DLD1 (cell line): ENCODE data around the gene ASGR1.

Experiments used
- in situ Hi-C: cut with HindIII; loops from 2 replicates; pipeline ENCODE4 v1.10.0; 2017; ENCODE audit warnings: low sequenced_read_pairs

The ASGR1 gene, protein sequence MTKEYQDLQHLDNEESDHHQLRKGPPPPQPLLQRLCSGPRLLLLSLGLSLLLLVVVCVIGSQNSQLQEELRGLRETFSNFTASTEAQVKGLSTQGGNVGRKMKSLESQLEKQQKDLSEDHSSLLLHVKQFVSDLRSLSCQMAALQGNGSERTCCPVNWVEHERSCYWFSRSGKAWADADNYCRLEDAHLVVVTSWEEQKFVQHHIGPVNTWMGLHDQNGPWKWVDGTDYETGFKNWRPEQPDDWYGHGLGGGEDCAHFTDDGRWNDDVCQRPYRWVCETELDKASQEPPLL

DNA sequence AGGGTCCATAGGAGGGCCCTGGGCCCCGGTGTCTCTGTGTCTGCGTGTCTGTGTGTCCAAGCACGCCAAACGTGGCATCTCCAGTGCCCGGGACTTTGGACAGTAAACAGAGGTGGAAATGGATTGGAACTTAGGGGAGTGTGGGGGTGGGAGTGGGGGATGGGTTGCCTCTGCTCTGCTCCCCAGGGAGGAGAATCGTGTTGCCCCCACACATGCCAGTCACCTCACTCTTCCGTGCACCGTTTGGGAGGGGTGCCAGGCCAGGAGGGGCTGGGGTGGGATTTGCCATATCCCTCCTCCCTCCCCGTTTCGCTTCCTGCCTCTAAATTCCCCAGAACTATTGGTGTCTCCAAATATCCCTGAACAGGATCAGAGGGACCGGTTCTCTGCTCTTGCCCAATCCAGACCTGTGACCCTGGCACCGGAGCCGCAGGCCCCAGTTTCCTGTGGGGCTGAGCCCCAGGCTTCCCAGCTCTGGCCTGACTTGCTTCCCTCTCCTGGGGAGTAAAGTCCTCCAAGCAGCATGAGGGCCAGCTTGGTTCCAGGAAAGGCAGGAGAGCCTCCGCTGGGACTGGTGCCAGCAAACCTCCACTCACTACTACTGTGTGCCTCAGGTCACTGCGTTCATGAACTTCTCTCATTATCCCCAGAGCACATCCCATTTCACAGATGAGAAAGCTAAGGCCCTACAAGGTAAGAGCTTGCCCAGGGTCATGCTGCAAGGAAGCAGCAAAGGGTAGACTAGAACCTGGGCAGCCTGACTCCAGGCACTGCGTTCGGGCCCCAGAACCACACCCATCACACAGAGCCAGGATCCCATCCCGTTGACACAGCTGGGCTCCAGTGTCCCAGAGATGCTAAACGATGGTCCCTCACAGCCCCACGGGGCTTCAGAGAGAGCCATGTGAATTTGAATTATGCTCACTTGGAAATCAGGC lies at the start of gene ASGR1:
TSS of gene ASGR1 (minus strand) at position 54 of the 938 bp plus-strand sequence. CDS start 807 bp downstream, outside the sequence.
- in situ Hi-C loops, result no loop called here

DNA sequence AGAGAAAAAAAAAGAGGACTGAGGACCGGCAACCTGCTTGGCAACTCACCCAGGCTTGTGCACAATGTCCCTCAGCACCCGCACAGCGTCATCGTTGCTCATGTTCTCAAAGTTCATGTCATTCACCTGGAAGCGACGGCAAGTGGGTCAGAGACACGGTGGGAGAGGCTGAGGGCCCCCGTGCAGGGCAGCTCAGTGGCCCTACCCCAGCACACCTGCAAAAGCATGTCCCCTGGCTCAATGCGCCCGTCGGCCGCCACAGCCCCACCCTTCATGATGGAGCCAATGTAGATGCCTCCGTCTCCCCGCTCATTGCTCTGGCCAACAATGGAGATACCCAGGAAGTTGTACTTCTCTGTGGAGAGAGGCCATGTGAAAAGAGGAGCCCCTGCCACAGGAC lies 49.8 kb upstream of the ASGR1 start:
- in situ Hi-C loops, result no loop called here

DNA sequence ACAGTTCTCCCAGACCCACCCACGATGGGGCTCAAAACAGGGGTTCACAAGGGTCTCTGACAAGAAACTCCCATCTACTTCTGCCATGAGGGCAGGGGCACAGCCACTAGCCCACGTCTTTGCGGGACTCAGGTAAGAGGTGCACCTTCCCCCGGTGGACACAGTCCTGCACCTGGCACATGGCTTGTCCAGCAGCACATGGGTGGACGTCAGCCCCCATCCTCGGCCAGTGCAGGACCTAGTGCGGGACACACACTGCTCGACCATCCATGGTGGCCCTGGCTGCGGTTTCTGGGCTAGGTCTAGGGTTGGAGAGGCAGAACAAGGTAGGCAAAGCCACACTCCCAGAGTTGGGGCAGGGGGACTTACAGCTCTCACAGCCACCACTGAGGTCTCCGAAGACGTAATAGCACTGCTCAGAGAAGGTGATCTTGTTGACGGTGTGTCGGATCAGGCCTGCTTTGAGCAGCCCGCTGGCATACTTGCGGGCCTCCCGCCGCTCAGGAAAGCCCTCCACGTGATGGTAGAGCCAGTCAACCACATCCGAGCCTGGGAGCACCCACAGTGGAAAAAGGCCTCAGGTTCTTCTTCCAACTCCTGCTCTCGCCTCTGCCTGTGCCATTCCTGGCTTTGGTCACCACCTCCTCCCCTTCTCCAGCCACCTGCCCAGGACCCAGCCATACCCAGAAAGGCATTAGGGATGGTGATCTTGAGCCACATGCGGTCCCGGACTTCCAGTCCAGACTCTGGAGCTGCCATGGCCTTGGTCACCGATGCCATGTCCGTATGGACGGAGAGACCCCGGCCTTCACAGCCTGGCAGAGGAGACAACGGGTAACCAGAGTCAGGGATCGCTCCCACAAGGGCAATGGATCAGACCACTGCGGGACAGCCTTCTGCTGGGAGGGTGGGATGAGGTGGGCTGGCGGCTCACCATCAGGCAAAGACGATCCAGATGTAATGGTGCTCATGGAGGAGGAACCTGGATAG lies 47.8 kb upstream of the ASGR1 start:
- in situ Hi-C loops, result no loop called here

DNA sequence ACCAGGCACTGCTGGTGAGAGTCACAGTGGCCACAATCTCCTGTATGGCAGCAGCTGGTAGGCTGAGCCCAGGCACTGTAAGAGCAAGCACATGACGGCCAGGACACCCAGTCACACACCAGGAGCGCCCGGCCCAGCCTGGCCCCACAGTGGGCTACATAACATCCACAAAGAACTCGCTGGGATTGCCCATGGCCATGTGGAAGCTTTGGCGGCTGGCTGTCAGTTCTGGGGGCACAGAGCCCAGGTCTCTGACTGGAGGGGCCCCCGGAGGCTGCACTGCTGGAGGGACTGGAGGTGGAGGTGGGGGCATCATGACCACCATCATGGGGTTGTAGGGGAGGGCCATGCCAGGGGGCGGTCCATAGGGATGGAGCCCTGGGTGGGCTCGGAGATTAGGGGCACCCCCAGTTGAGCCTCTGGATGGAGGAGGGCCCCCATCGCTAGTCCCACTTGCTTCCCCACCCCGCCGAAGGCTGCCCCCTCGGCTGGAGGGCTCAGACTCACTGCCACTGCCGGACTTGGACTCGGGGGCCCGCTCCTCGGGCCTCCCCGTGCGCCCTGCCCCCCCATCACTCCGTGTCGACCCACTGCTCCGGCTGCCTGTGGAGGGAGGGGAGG lies 46.7 kb upstream of the ASGR1 start:
- in situ Hi-C loops, result no loop called here

DNA sequence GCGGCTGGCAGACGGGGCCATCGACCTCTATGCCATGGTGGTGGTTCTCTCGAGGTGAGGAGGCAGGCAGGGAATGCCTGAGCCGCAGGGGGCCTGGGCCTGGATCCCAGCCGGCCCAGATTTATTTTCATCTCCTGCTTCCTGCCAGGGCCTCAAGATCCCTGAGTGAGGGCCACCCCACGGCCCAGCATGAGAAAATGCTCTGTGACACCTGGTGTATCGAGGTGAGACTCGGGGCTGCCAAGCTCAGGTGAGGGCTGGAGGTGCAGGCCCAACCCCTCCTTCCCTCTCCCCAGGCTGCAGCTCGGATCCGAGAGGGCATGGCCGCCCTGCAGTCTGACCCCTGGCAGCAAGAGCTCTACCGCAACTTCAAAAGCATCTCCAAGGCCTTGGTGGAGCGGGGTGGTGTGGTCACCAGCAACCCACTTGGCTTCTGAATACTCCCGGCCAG lies 45.5 kb upstream of the ASGR1 start:
- in situ Hi-C loops, result no loop called here

DNA sequence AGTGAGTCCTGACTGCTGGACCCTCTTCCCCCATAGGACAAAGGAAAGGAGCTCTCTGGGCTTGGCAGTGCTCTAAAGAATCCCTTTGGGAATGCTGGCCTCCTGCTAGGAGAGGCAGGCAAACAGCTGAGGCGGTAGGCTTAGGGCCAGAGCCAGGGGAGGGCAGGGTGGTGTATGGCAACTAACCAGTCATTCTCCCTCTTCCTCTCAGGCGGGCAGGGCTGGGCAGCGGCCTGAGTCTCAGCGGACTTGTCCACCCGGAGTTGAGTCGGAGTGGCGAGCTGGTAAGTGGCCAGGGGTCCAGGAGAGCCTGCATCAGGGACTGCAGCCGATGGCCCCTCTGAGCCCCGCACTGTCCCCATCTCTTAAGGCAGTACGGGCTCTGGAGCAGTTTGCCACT lies 44.9 kb upstream of the ASGR1 start:
- in situ Hi-C loops, result no loop called here

DNA sequence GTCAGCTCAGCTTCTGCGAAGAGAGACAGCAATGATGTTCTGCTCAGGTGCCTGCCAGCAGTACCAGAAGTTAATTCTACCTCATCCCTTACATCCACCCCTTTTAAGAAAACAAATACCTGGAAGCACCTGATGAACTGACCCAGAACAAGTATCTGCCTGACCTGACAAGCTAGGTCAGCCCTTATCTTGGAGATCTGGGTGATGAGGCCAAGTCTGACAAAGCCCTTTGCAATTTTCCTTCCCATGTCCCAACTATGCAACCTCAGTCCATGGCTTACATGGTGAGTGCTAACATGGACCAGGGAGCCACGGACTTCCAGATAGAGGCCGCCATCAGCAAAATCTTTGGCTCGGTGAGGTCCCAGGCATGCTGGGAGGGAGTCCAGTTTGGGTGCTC lies 44.2 kb upstream of the ASGR1 start:
- in situ Hi-C loops, result no loop called here

DNA sequence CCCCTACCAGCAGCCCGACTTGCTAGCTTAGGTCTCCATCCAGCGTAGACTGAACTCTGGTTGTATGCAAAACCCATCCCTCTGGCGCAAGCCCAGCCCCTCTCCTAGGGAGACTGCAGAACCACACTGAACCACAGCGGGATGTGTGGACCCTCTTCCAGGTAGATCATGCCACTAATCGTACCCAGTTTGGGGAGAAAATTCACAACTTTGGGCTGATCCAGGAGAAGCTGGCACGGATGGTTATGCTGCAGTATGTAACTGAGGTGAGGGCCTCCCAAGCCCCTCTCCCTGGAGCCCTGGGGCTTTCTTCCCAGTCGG lies 43.8 kb upstream of the ASGR1 start:
- in situ Hi-C loops, result no loop called here

DNA sequence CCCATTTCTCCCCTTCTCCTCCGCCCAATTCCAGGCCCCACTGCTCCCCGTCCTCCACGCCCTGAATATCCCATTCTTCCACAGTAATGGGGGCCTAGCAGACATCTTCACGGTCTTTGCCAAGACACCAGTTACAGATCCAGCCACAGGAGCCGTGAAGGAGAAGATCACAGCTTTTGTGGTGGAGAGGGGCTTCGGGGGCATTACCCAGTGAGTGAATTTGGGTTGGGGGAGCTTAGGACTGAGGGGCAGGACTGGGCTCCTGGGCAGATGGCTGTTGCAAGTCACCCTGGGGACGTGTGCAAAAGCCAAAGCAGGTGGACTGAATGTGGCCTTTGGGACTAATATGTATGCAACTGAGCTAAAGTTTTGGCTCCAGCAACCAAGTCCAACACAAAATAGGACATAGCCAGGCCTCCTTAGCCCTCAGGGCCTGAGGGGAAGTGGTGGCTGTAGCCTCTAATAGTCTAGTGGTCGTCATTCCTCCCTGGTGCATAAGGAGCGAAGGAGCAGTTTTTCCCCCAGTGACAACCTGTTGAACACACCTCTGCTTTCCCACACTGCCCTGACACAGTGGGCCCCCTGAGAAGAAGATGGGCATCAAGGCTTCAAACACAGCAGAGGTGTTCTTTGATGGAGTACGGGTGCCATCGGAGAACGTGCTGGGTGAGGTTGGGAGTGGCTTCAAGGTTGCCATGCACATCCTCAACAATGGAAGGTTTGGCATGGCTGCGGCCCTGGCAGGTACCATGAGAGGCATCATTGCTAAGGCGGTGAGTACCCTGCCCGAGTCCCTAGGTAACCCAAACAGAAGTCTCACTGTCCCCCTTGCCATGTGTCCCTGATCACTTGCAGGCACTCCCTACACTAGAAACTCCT lies 43.2 kb upstream of the ASGR1 start:
- in situ Hi-C loops, result no loop called here

DNA sequence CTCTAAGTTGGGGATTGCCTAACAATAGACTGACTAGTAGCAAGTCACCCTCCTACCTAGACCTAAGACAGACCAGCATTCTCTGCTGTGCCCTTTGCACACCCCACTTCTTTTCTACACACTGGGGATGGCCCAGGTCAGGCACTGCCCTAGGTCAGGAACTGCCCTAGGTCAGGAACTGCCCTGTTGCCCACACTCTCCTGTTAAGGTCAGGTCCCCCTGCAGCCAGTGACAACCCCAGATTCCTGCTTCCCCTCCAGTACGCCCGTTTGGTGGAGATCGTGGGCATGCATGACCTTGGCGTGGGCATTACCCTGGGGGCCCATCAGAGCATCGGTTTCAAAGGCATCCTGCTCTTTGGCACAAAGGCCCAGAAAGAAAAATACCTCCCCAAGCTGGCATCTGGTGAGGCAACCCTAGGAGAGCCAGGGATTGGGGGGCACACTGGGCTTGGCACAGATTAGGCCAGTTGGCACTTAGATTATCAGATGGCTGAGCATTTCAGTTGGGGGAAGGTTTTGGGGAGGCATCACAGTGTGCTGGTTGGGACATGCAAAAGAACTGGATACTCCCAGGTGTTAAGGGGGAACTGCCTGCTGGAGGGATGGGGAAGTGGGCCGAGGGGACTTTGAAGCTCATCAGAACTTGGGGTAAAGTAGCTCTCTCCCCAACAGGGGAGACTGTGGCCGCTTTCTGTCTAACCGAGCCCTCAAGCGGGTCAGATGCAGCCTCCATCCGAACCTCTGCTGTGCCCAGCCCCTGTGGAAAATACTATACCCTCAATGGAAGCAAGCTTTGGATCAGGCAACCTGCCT lies 42.3 kb upstream of the ASGR1 start:
- in situ Hi-C loops, result no loop called here

DNA sequence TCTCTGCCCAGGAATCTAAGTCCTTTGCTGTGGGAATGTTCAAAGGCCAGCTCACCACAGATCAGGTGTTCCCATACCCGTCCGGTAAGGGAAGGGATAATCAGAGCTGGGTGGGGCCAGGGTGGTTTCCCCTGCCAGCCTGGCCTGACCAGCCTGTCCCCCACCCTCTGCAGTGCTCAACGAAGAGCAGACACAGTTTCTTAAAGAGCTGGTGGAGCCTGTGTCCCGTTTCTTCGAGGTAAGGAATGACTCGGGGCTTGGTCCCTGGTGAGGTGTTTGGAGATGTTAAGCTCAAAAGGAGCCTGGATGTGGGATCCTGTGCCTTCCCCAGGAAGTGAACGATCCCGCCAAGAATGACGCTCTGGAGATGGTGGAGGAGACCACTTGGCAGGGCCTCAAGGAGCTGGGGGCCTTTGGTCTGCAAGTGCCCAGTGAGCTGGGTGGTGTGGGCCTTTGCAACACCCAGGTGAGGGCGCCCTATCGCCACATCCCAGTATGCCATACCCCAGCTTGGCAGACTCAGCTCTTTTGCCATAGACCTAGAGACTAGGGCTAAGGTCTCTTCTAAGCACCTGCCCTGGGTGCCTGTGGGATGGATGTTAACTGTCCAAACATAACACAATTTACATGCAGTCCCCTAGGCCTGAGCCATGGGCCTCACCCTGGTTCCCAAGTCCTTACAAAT lies 41.6 kb upstream of the ASGR1 start:
- in situ Hi-C loops, result no loop called here

DNA sequence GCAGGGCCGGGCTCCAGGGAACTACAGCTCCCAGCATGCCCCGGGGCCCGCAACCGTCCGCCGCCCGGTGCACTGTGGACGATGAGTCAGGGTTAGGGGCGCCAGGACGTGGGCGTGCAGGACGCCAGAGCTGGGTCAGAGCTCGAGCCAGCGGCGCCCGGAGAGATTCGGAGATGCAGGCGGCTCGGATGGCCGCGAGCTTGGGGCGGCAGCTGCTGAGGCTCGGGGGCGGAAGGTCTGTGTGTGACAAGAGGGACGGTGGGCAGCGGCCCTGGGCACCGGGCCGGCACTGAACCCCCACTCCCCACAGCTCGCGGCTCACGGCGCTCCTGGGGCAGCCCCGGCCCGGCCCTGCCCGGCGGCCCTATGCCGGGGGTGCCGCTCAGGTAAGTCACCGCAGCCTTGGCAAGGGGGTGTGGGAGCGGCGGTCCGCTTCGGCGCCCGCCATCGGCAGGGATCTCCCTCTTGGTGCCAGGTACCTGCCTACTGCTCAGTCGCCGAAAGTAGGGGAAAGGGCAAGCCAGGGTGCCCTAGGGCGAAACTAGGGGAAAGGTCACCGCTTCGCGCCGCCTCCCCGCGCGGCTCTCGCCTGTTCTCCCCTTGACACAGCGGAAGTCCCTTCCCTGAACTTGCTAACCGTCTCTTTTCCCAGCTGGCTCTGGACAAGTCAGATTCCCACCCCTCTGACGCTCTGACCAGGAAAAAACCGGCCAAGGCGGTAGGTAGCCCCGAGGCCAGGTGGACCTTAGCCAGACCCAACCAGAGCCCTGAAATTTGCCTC lies 40.8 kb upstream of the ASGR1 start, which contains the start of the genes ACADVL and DLG4:
TSS of gene ACADVL (plus strand) at position 127 of the 781 bp plus-strand sequence. CDS start at position 174, 47 bp downstream.
TSS of gene DLG4 (minus strand) at position 25 of the 781 bp plus-strand sequence.
- in situ Hi-C loops, result no loop called here

DNA sequence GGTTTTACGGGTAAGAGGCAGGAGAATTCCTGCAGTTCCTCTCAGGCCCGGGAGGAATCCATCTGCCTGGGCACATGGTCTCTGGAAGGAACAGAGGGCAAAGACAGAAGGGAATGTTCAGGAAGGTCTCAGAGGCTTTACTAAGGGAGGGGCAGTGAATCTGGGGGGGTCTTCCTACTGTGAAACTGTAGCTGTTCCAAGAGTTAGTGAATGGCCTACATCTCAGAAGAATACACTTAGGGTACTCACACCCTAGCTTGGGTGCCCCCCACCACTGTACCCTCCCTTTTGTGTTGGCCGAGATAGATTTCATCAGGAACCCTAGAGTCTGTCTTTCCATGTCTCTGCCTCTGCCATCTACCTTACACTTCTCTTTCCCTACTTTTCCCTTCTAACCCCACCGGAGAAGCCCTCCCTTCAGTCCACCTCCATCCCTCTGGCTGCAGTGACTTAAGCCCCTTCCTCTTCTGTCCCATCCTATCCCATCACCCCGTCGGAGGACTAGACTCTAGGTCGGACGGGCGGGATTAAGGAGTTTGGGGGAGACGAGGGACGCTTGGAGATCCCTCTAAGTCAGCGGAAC lies 40.1 kb upstream of the ASGR1 start:
- in situ Hi-C loops, result no loop called here

DNA sequence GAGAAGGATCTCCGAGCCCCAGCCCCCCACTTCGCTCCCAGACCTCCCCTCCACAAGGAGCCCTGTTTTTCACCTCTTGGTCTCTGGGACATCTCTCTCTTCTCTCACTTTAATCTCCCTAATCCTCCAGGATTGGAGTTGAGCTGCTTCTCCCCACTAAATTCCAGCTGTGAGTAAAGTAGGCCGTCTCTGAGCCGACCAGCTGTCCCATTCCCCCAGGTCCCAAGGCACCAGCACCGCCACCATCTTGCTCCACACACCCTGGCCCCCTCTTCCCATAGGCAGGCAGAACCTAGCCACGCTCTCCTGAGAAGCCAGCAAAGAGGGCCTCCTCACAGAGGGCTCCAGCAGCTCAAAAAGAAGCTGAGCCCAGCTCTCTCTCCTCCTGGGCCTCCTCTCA lies 39.6 kb upstream of the ASGR1 start:
- in situ Hi-C loops, result no loop called here

DNA sequence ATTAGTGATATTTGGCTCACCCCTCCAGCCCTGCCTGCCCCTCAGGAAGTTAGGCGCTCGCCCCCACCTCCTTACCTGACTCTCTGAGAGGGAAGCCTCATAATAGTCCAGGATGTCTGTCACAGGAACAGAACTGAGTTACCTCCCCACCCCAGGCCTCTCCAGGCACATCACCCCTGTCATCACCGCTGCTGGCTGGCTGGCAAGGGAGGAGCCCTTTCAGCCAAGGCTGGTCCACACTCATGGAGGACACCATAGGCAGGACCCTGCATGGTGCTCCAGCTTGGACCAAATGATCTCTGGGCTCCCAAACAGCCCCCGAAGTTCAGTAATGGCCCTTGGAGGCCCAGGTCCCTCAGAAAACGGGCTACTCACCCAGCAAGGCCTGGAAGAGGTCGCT lies 39.0 kb upstream of the ASGR1 start:
- in situ Hi-C loops, result no loop called here

DNA sequence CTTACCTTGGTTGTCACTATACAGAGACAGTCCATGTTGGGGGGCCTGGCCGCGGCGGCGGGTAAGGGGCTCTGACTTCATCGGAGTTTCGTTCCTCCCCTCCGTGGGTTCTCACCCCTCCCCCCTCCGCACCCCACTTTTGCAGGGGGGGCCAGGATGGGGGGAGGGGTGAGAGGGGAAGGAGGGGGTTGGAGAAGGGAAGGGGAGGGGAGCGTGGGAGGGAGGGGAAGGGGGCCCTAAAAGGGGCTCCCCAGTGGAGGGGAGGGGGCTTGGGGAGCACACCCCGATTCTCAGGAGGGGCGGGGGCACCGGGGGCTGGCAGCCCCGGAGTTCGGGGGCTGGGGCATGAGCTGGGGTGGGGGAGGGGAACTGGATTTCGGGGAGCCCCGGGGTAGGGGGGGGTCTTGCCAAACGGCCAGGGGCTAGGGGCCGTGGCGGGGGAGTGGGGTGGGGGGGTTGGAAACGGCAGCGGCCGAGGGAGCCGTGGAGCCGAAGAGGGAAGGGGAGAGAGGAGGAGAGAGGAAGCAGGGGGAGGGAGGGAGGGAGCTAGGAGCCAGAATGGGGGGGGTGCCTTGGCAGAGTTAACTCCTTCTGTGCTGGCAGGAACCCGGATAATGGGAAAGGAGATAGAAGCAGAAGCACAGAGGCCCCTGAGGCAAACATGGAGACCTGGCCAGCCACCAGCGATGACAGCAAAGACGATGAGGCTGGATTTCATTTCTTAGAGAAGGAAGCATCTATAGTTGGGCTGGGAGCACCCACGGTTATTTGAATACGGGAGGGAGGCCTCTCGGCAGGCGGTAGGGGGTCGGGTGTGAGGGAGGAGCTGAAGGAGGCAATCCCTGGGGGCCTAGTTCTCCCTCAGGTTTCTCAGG lies 38.2 kb upstream of the ASGR1 start:
- in situ Hi-C loops, result no loop called here
